HCT116 (cell line): ENCODE data around the gene FBXO24. TPM values are rescaled to one million over a fixed set of nuclear protein-coding genes. Genes with fewer than 3 reads are reported as not detected.

Experiments
- ATAC-seq: fragments of 200-7000 bp; cut with Tn5 transposase; 2 replicates; pipeline ENCODE4 v1.9.1; 2020; ENCODE audit warnings: mild to moderate bottlenecking, moderate library complexity
- BruUV-seq: library from RNA; stranded (reverse); fragments of 400-500 nt; replicated peaks from 2 replicates; lab custom pipeline; 2021; lab: Mats Ljungman, UMichigan
- CTCF ChIA-PET: fragments of 300-600 bp; sonication (Branson Sonifier 250); formaldehyde crosslinking; loops from one replicate; lab custom pipeline; 2021; ENCODE audit warnings: antibody characterized with exemption; lab: Charles Lee
- POLR2A ChIA-PET: fragments of 300-600, 350-600 bp; sonication (Branson Sonifier 250); formaldehyde crosslinking; loops from one replicate; lab custom pipeline; 2021; ENCODE audit warnings: antibody characterized with exemption; lab: Charles Lee
- RAD21 ChIA-PET, 2 experiments: fragments of 300-600 bp; sonication (Branson Sonifier 250); formaldehyde crosslinking; loops; one replicate each; lab custom pipeline; 2023; ENCODE audit warnings: low total read pairs in 2 of 2; ENCODE audit not compliant: uncharacterized antibody in 2 of 2, unreplicated experiment in 2 of 2, low non-redundant PET in 1 of 2; lab: Charles Lee
- DNase-seq: peaks from one replicate; pipeline ENCODE4 v3.0.0-alpha.2; 2010; ENCODE audit warnings: low read depth, low spot score
- H2AFZ ChIP-seq: fragments of 200-600 bp; shearing (Covaris generic), sonication (generic); 2 replicates; pipeline ENCODE4 v1.6.1; 2017; ENCODE audit warnings: low read depth, mixed run types, mixed read lengths, antibody characterized with exemption, low read length; ENCODE audit not compliant: poor library complexity, severe bottlenecking
- H3K27ac ChIP-seq: 2 replicates; pipeline ENCODE4 v1.5.1; 2012; ENCODE audit warnings: low read depth, low read length
- H3K27me3 ChIP-seq: fragments of 200-600 bp; sonication (generic); 2 replicates; pipeline ENCODE4 v1.6.1; 2016; ENCODE audit warnings: mixed run types, low read length, mixed read lengths; ENCODE audit not compliant: insufficient read depth
- H3K36me3 ChIP-seq, 2 experiments: fragments of 200-500 bp in 1 of 2; fragments of 200-600 bp in 1 of 2; sonication (Bioruptor generic) in 1 of 2; sonication (generic) in 1 of 2; 2 replicates each; pipeline versions ENCODE4 v1.5.1 to v1.6.1; 2014 to 2016; ENCODE audit warnings: low read length in 2 of 2, inconsistent platforms in 1 of 2, mixed read lengths in 1 of 2, mixed run types in 1 of 2; ENCODE audit not compliant: insufficient read depth in 2 of 2, control insufficient read depth in 1 of 2
- H3K4me1 ChIP-seq, 2 experiments: fragments of 200-600 bp in 1 of 2; sonication (generic) in 1 of 2; 2 replicates each; pipeline versions ENCODE4 v1.5.1 to v1.6.1; 2012 to 2017; ENCODE audit warnings: low read length in 2 of 2, inconsistent platforms in 1 of 2, mild to moderate bottlenecking in 1 of 2, mixed read lengths in 1 of 2, mixed run types in 1 of 2, moderate library complexity in 1 of 2; ENCODE audit not compliant: insufficient read depth in 2 of 2, control insufficient read depth in 1 of 2
- H3K4me2 ChIP-seq: fragments of 200-600 bp; sonication (generic); 2 replicates; pipeline ENCODE4 v1.6.1; 2017; ENCODE audit warnings: mixed run types, low read length, mixed read lengths
- H3K4me3 ChIP-seq, 2 experiments: fragments of 200-600 bp in 1 of 2; sonication (generic) in 1 of 2; replicated peaks in 1 of 2; 2 replicates each; pipeline ENCODE4 v1.5.1; 2011 to 2016; ENCODE audit warnings: low read length in 2 of 2, control low read depth in 1 of 2, low read depth in 1 of 2, mild to moderate bottlenecking in 1 of 2, mixed read lengths in 1 of 2, mixed run types in 1 of 2
- H3K79me2 ChIP-seq: fragments of 200-600 bp; sonication (generic); 2 replicates; pipeline ENCODE4 v1.6.1; 2017; ENCODE audit warnings: mild to moderate bottlenecking, mixed run types, low read length, moderate library complexity, mixed read lengths; ENCODE audit not compliant: insufficient read depth
- H3K9ac ChIP-seq: fragments of 200-600 bp; sonication (generic); 2 replicates; pipeline ENCODE4 v1.6.1; 2016; ENCODE audit warnings: low read length, mixed read lengths
- H3K9me2 ChIP-seq: fragments of 200-600 bp; sonication (generic), shearing (Covaris generic); 2 replicates; pipeline ENCODE4 v1.6.1; 2017; ENCODE audit warnings: mixed run types, mild to moderate bottlenecking, moderate library complexity; ENCODE audit not compliant: insufficient read depth
- H3K9me3 ChIP-seq, 2 experiments: fragments of 200-500 bp in 1 of 2; fragments of 200-600 bp in 1 of 2; sonication (Bioruptor generic) in 1 of 2; sonication (generic) in 1 of 2; 2 replicates each; pipeline ENCODE4 v1.6.1; 2014 to 2017; ENCODE audit warnings: low read length in 2 of 2, mixed read lengths in 2 of 2, inconsistent platforms in 1 of 2, low read depth in 1 of 2, mild to moderate bottlenecking in 1 of 2, mixed run types in 1 of 2, moderate library complexity in 1 of 2; ENCODE audit not compliant: control insufficient read depth in 1 of 2, insufficient read depth in 1 of 2
- H4K20me1 ChIP-seq: fragments of 200-600 bp; sonication (generic), shearing (Covaris generic); 2 replicates; pipeline ENCODE4 v1.6.1; 2017; ENCODE audit warnings: mixed run types, mild to moderate bottlenecking, moderate library complexity; ENCODE audit not compliant: insufficient read depth
- CBX3 ChIP-seq: IDR thresholded peaks from 2 replicates; pipeline ENCODE4 v1.6.1; 2012; ENCODE audit warnings: low read depth
- CEBPB ChIP-seq: IDR thresholded peaks from 2 replicates; pipeline ENCODE4 v1.6.1; 2012; ENCODE audit warnings: low read depth
- EGR1 ChIP-seq: IDR thresholded peaks from 2 replicates; pipeline ENCODE4 v1.6.1; 2012; ENCODE audit warnings: low read depth
- ELF1 ChIP-seq: IDR thresholded peaks from 2 replicates; pipeline ENCODE4 v1.6.1; 2012; ENCODE audit warnings: low read depth, borderline replicate concordance
- EZH2phosphoT487 ChIP-seq: fragments of 200-600 bp; IDR thresholded peaks from 2 replicates; pipeline ENCODE4 v1.6.1; 2018; ENCODE audit warnings: antibody characterized with exemption, borderline replicate concordance
- FOSL1 ChIP-seq: IDR thresholded peaks from 2 replicates; pipeline ENCODE4 v1.6.1; 2012; ENCODE audit warnings: low read depth
- JUND ChIP-seq: IDR thresholded peaks from 2 replicates; pipeline ENCODE4 v1.6.1; 2012
- POLR2A ChIP-seq: IDR thresholded peaks from 2 replicates; pipeline ENCODE4 v1.7.0; 2011; ENCODE audit warnings: borderline replicate concordance; ENCODE audit not compliant: insufficient read depth, insufficient read length; ENCODE audit errors: extremely low read depth
- SIN3A ChIP-seq: IDR thresholded peaks from 2 replicates; pipeline ENCODE4 v1.6.1; 2012; ENCODE audit warnings: low read depth
- TCF7L2 ChIP-seq: IDR thresholded peaks from 2 replicates; pipeline ENCODE4 v1.7.0; 2011; ENCODE audit warnings: borderline replicate concordance, inconsistent platforms; ENCODE audit not compliant: insufficient read depth, insufficient read length; ENCODE audit errors: extremely low read depth
- YY1 ChIP-seq: IDR thresholded peaks from 2 replicates; pipeline ENCODE4 v1.6.1; 2011; ENCODE audit warnings: low read length, low read depth, moderate library complexity, mild to moderate bottlenecking; ENCODE audit not compliant: insufficient replicate concordance; ENCODE audit errors: extremely low read depth
- ZFX ChIP-seq: fragments of 450-650 bp; IDR thresholded peaks from 2 replicates; pipeline ENCODE4 v1.6.1; 2017
- ZNF274 ChIP-seq: fragments of 200-500 bp; sonication (Bioruptor generic); IDR thresholded peaks from 2 replicates; pipeline ENCODE4 v1.6.1; 2014; ENCODE audit warnings: mild to moderate bottlenecking, low read depth, low read length, inconsistent platforms
- intact Hi-C: fragments of 100-400 bp; cut with micrococcal nuclease; formaldehyde crosslinking; loops from 2 replicates; pipeline ENCODE4 v1.10.0; 2022
- total RNA-seq: library from RNA; stranded (reverse); gene quantifications from one replicate; pipeline ENCODE4 v1.2.1, GENCODE V29; 2021; ENCODE audit not compliant: unreplicated experiment
- TF ChIP-seq, protein P1 (sequence below): IDR thresholded peaks from 2 replicates; pipeline ENCODE4 v1.6.1; 2012

Gene FBXO24
- total RNA-seq, 1 experiment from 2014 or later = 2.1 TPM

DNA sequence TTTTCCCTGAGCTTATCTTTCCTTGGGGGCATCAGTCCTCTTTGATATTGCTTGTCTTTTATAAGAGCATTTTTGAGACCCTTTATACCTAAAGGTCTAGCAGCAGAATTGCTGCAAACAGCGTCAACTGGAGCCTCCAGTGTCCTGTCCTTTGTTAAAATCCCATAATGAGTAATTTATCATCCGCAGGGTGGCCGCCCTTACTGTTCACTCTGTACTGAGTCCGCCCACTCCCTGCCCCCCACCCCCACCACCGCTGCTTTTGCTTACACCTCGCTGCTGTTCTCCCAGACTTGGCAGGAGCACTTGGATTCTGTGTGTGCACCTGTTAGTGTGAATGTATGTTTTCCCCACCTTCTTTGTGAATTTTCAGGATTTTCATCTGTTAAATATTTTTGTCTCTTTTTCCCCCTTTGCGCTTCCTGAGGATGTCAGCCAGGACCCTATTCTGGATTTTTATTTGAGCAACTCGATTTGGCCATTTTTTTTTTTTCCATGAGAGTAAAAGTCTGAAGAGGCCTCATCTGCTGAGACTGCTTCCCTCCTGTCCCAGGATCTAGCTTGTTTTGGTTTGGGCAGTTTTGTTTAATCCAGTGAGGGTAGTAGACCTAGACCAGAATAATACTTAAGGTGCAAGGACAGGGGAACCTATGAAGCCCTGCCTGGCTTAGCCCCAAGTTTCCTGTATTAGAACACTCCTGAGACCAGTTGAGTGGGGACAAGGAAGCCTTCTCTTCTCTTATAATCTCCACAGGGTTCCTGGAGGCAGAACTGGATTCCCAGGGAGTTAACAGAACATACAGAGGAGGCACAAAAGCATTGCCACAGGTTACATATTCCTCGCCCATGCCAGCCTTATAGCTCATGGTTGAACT, 39.0 kb upstream of the FBXO24 start:
- TF ChIP-seq POLR2A = no peak
- no peak for TF ChIP-seq EGR1
- TF ChIP-seq JUND = no peak
- no peak for TF ChIP-seq ELF1
- no peak for TF ChIP-seq EZH2phosphoT487
- no peak for TF ChIP-seq CEBPB
- no peak for TF ChIP-seq YY1
- ChIA-PET POLR2A (interaction anchor here (0.6 to 0.7 kb wide), 2 partner anchors 39 to 45 kb away, joined by 3 read pairs; partner anchors contain the start of genes FBXO24 and LRCH4), CTCF (interaction anchor here (0.9 kb wide), 1 partner anchor 13 kb away, joined by 3 read pairs; no protein-coding TSS in a partner anchor), RAD21 (no interaction called here)
- no peaks in the 10 kb centered on the region for H4K20me1 ChIP-seq
- no peak overlapping the region for H3K4me3 ChIP-seq
- DNase-seq (no peak), ATAC-seq (no peak)
- peak overlapping the region; percentile 61; the same call in 1 of the 2 replicates for H3K9ac ChIP-seq
- H3K27ac ChIP-seq = peak overlapping the region; percentile 95
- H3K27me3 ChIP-seq = no peaks in the 10 kb centered on the region
- peaks cover 14% of the 10 kb centered on the region; the same call in 1 of the 2 replicates for H3K79me2 ChIP-seq
- H3K4me2 ChIP-seq = peak overlapping the region; percentile 79
- H3K36me3 ChIP-seq = peaks cover 0 to 2% of the 10 kb centered on the region in 2 experiments; a peak in 1 of 4 replicates
- no peak overlapping the region for H2AFZ ChIP-seq
- no peaks in the 10 kb centered on the region for H3K9me3 ChIP-seq
- H3K4me1 ChIP-seq = peaks cover 50 to 56% of the 10 kb centered on the region in 2 experiments
- intact Hi-C loops = no loop called here
- H3K9me2 ChIP-seq = no peaks in the 10 kb centered on the region
- no TSS peak for BruUV-seq

- ATAC-seq (no peak), DNase-seq (no peak)
- H3K9me3 ChIP-seq = no peaks in the 10 kb centered on the region
- intact Hi-C loops = no loop called here
- H3K79me2 ChIP-seq = peaks cover 14% of the 10 kb centered on the region; the same call in 1 of the 2 replicates
- RAD21 ChIA-PET = no interaction called here
- no peak overlapping the region for H3K4me3 ChIP-seq
- BruUV-seq = no TSS peak
- H2AFZ ChIP-seq = no peak overlapping the region
- H3K4me2 ChIP-seq = peak overlapping the region; percentile 79
- peaks cover 0 to 2% of the 10 kb centered on the region in 2 experiments; a peak in 1 of 4 replicates for H3K36me3 ChIP-seq
- H3K27me3 ChIP-seq = no peaks in the 10 kb centered on the region
- POLR2A ChIA-PET = interaction anchor here (0.6 to 2.1 kb wide), 2 partner anchors 9 to 38 kb away, joined by 3 to 8 read pairs; partner anchors contain the start of genes AGFG2, FBXO24 and LRCH4
- TF ChIP-seq FOSL1 (no peak), YY1 (no peak), POLR2A (no peak), TCF7L2 (no peak), ELF1 (no peak), ZFX (no peak), JUND (no peak), ZNF274 (no peak), CBX3 (no peak), EZH2phosphoT487 (no peak), SIN3A (no peak)
- TF ChIP-seq, protein P1, sequence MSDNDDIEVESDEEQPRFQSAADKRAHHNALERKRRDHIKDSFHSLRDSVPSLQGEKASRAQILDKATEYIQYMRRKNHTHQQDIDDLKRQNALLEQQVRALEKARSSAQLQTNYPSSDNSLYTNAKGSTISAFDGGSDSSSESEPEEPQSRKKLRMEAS = no peak
- TF ChIP-seq, all 23 proteins: peak for 0
- H3K9me2 ChIP-seq = no peaks in the 10 kb centered on the region
- CTCF ChIA-PET = interaction anchor here (1.7 kb wide), 1 partner anchor 12 kb away, joined by 10 read pairs; no protein-coding TSS in a partner anchor
- 0 out of 2 replicates have a peak overlapping the region, but pooled peaks have one; percentile 61 for H3K9ac ChIP-seq
- H4K20me1 ChIP-seq = no peaks in the 10 kb centered on the region
- H3K4me1 ChIP-seq = peaks cover 50 to 56% of the 10 kb centered on the region in 2 experiments
- peak overlapping the region; percentile 95 for H3K27ac ChIP-seq
Observed at GRCh38 chr7:100547872-100548271, 38.3 kb upstream of the FBXO24 start.
